Ramos (cell line): ENCODE measurements around the gene APOL1.
"Not testable (repeated sequence)": the region's sequence is repeated elsewhere in the genome, so short reads cannot be mapped to it uniquely, and the experiment has no call there.

ENCODE experiments used
- in situ Hi-C: fragments of 300-500 bp; cut with MboI; formaldehyde crosslinking; loops from one replicate; pipeline ENCODE4 v1.14.3; 2022; ENCODE audit warnings: low sequenced_read_pairs; ENCODE audit not compliant: unreplicated experiment

Gene APOL1

DNA sequence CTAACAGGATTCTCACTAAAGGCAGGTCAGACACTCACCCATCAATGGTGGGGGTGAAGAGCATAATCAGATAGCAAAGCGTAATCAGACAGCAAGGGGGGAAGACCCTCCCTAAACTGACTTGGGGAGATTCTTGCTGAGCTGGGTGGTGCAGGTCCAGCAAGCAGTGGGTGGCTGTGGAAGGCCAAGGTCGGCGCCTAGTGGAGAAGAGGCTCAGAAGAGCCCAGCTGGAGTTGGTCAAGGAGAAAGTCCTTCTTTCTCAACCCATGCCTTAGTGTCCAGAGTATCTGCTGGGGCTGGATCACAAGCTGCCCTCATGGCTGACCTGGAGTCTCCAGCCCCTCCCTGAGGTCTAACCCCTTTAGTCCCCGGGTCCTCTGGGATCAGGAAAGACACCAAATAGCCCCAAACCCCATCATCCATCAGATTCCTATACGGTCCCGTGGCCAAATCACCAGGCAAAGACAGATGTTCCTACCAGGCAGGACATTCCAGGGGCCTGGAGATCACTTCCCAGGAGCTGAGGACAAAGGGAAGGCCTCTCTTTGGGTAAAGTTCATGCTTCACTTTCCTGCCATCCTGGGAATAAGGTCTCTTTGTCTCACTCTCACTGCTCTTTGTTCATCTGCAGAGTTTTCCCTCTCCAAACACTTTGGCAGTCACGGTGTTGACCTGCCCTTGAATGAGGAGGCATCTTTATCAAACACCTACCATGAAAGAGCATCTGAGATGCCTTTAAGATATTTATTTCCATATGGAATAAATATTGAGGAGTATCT is 11.1 kb downstream of the APOL1 start:
- in situ Hi-C loops: not testable (repeated sequence)

DNA sequence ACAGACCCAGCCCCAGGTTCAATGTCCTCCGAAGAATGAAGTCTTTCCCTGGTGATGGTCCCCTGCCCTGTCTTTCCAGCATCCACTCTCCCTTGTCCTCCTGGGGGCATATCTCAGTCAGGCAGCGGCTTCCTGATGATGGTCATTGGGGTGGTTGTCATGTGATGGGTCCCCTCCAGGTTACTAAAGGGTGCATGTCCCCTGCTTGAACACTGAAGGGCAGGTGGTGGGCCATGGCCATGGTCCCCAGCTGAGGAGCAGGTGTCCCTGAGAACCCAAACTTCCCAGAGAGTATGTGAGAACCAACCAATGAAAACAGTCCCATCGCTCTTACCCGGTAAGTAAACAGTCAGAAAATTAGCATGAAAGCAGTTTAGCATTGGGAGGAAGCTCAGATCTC is 14.1 kb downstream of the APOL1 start:
- in situ Hi-C loops: no loop called here

DNA sequence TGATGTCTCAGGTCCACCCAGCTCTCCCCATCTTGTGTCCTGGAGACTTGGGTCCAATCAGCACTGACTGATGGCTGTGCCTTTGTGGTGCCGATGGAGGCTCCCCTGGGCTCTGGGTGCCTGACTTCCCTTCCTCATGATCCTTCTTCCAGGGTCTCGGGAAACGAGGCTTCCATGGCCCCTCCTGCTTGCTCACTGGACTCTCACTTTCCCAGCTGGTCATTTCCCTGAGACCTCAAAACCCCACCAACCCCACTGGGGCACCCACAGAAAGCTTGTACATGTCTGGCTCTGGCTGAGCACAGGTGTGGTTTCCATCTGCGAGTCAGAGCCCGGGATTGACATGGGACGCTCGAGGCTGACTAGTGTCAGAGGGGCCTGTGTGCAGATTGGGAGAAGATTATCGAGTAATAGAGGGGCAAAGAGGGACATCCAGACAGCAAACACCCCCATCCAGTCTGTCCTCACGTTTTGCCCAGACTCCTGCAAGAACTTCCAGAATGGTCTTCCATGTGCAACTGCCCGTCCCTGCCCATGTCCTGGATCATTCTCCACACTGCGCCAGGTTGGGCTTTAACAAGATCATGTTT is 15.1 kb downstream of the APOL1 start:
- in situ Hi-C loops: no loop called here

DNA sequence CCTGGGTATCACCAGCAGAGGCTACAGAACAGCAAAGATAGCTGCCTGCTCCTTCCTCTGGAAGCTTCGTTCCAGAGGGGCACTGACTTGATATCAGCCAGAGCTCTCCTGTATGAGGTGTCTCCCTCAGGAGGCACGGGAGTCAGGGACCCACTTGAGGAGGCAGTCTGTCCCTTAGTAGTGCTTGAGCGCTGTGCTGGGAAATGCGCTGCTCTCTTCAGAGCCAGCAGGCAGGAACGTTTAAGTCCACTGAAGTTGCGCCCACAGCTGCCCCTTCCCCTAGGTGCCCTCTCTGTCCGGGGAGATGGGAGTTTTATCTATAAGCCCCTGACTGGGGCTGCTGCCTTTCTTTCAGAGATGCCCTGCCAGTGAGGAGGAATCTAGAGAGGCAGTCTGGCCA is 18.3 kb downstream of the APOL1 start:
- in situ Hi-C loops: not testable (repeated sequence)

DNA sequence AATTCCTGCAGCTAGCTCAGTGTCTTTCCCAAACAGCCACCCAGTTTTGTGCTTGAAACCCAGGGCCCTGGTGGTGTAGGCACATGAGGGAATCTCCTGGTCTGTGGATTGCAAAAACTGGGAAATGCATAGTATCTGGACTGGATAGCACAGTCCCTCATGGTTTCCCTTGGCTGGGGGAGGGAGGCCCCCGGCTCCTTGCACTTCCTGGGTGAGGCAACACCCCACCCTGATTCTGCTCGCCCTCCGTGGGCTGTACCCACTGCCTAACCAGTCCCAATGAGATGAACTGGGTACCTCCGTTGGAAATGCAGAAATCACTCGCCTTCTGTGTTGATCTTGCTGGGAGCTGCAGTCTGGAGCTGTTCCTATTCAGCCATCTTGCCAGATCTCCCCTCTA is 19.0 kb downstream of the APOL1 start:
- in situ Hi-C loops: not testable (repeated sequence)

DNA sequence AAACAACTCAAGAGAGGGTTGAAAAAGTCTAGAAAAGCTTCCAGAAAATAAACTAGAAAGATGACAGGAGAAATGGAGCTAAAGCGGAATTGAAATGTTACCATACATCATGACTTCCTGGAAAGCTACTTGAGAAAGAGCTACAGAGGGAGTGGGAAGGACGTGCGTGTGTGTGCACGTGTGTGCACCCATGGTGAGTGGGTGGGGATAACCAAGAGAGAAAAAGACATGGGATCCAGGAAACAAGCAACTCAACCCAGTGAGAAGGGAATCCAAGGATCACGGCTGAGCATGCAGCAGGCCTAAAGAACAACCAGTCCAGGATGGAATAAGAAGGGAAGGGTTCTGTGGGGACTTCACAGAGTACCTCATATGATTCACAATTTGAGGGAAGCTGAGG is 21.6 kb downstream of the APOL1 start:
- in situ Hi-C loops: no loop called here

DNA sequence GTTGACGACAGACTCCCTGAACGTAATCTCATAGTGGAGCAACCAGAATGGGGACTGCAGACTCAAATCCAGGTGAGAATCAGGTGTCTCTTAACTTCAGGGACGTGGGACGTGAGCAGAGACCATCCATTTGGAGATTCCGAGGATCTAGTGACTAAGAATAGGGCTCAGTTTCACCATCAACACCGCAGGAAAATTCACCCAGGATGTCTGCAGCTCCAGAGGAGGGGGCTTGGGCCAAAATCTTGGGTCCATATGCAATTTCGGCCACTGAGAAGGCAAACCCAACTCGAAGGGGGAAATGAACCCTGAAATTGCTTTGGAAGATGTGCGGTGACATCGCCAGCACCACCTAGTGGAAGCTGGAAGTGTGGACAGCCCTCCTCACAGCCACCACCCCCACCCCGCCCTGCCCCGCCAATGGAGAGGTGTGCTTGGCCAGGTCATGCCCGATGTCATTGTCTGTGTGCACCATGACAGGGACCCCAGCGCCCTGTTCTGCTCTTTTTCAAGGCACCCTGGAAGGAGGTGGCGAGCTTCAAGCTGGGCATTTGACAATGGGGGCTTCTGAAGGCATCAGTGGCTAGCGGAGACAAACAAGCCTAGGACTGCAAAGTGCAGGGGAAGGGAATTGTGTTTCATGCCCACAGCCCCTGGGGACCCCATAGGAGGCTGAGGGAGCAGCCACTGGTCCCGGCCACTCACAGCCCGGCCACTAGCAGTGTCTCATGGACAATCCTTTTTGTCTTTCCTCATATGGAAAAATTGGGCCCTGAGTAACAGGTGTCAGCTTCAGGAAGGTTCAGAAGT is 24.8 kb downstream of the APOL1 start:
- in situ Hi-C loops: no loop called here

DNA sequence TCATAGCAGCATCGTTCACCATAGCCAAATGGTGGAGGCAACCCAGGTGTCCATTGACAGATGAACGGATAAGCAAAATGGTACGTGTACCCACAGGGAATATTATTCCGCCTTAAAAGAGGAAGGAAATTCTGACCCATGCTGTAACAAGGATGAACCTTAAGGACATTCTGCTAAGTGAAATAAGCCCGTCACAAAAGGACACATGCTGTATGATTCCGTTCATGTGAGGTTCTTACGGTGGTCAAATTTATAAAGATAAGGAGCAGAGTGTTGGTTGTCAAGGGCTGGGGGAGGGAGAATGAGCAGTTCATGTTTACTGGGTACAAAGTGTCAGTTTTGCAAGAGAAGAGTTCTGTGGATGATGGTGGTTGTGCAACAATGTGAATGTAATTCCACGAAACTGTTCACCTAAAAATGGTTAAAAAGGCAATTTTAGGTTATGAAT is 26.3 kb downstream of the APOL1 start:
- in situ Hi-C loops: no loop called here

DNA sequence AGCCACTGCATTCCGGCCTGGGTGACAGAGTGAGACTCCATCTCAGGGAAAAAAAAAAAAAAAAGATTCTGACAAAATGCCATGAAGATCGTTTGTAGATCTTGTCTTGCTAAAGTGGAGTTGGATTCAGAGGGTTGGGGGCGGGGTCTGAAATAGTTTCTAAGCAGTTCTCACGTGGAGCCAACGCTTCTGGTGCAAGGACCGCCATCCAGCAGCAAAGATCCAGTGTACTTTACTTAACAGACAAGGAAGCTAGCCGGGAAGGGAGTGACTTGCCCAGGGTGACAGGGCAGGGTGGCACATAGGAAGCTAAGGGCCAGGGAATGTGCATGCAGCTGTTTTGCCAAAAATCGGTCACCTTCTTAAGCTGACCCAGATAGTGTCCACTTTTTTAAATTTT is 27.4 kb downstream of the APOL1 start:
- in situ Hi-C loops: no loop called here

DNA sequence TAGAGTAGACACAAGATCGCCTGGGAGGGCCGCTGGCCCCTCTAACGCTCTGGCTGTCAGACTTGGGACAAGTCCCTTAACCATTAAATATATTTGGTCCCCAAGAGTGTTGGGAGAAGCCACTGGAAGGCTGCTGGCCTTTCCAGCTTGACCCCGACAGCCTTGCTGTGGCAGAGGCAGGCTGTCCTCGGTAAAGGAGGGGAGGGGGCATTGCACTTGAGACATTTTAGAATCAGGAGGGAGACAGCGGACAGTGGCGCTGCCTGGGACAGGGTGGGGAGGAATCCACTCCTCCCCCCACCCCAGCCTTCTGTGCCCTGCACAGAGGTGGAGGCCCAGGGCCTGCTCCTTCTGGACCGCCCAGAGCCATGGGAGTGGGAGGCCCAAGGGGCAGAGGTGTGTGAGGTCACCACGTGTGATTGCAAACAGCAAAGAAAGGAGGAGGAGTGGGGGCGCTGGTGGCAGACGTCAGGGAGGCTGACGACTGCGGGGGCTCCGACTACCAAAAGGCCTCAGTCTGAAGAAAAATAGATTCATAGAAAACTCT is 28.9 kb downstream of the APOL1 start:
- in situ Hi-C loops: no loop called here

DNA sequence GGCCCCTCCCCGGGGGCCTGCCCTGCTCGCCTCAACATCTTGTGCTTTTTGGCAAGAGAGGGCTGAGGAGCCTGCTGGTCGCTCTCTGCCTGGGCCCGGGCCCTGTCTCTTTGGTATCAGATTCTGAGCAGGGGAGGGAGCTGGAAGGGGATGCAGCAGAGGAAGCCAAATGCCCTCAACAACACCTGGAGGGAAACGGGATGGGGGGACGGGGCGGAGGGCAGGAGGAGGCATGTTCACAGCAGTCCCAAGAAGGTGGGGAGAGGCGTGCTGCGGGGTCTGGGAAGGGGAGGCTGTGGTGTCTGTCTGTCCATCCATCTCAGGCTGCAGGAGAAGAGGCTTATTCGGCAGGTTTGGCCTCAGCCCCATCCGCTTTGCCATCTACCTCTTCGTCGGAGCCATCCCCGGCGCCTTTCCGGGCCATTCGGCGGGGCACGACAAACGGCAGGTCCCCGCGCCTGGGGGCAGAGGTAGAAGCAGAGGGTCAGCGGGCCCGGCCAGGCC is 29.4 kb downstream of the APOL1 start:
- in situ Hi-C loops: no loop called here

DNA sequence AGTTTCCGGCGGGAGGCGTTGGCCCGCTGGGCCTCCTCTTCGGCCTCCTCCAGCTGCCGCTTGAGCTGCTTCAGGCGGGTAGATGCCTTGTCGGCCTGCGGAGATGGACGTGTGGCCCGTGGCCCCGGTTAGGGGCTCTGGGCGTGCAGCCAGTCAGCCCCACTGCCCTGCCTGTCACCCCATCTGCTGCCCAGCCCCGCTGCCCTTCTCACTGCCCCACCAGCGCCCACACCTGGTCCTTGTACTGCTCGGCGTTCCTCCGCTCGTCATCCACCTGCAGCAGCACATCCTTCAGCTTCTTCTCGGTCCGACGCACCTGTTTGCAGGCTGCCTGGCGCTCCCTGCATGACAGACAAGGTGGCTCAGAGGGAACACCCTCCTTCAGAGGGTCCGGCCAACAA is 31.2 kb downstream of the APOL1 start:
- in situ Hi-C loops: no loop called here

DNA sequence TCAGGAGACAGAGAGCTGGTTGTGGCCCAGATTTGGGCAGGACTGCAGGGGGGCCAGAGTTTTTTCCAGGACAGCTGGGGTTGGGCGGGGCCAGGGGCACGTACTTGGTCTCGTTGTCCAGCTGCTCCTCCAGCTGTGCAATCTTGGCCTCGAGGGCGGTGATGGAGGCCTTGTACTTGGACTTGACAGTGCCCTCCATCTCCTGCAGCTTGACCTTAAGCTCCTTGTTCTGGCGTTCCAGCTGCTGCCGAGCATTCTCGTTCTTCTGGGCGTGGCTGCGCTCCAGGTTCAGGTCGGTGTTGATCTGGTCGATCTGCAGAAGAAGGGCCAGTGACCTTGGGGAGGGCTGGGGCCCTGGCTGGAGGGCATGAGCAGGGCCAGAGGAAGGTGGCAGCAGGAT is 32.1 kb downstream of the APOL1 start:
- in situ Hi-C loops: no loop called here

DNA sequence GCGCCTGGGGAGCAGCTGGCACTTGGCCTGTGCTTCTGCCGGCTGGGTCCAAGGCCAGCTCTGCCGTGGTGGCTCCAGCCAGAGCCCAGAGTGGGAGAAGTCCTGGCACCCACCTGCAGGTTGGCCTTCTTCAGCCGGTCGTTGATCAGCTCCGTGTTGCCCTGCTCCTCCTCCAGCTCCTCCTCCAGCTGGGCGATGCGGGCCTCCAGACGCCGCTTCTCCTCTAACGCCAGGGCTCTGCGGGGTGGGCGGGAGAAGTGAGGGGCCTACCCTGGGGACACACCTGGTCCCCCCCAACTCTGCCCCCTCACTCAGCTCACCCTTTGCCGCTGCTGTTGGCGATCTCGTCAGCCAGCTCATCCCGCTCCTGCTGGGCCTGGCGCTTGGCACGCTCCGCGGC is 32.6 kb downstream of the APOL1 start:
- in situ Hi-C loops: no loop called here

DNA sequence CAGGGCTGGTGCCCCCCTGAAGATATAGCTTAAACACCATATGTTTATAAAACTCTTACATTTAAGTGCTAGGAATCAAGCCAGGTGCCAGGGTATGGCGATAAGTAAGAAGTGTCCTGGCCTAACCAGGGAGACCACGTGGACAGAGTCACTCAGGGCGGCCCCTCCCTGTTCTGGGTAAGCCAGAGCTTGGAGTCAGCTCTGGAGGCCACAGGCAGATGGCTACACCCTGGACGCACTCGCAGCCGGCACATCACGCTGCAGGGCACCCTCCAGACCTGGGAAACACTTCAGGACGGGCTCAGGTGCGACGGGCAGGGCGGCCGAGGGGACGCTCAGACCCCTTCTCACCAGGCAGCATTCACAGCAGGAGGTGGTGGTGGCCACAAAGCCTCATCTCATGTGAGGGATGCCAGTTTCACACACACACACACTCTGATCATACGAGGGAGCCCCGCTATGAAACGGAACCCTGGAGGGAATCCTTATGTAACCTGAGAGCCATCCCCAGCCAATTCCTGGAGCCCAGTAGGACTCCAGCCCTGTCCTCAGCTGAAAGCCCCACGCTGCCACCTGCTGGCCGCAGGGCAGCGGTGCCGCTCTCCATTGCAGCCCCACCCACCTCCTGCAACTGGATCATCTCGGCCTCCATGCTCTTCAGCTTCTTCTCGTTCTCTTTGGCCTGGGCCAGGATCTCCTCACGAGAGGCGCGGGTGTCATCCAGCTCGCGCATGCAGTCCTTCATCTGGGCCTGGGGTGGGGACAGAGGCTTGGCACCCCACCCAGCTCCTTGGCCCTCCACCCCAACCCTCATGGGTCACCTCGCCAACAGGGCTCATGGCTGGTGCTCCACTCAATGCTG is 33.4 kb downstream of the APOL1 start:
- in situ Hi-C loops: no loop called here

DNA sequence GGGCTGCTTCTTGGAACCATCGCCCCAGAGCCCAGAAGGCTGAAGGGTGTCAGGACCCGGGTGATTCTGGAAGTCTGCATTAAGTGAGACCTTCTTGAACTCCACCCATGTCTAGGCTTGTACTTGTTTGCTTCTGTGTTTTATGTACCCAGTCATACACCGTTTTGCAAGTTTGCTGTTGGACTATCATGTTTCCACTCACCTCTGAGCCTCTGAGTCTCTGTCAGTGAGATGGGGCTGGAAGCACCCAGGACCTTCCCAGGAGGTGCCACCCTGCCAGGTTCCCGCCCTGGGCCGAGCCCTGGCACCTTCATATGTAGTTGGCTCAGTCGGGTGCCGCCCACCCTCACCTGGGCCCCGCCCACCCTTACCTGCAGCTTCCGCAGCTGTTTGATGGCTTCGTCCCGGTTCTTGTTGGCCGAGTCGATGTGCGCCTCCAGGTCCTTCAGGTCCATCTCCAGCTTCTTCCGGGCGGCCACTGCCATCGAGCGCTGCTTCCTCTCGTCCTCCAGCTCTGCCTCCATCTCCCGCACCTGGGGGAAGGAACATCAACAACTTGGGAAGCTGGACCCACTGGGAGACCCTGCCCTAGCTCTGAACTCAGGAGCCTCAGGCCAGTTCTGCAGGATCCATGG is 35.1 kb downstream of the APOL1 start:
- in situ Hi-C loops: no loop called here

DNA sequence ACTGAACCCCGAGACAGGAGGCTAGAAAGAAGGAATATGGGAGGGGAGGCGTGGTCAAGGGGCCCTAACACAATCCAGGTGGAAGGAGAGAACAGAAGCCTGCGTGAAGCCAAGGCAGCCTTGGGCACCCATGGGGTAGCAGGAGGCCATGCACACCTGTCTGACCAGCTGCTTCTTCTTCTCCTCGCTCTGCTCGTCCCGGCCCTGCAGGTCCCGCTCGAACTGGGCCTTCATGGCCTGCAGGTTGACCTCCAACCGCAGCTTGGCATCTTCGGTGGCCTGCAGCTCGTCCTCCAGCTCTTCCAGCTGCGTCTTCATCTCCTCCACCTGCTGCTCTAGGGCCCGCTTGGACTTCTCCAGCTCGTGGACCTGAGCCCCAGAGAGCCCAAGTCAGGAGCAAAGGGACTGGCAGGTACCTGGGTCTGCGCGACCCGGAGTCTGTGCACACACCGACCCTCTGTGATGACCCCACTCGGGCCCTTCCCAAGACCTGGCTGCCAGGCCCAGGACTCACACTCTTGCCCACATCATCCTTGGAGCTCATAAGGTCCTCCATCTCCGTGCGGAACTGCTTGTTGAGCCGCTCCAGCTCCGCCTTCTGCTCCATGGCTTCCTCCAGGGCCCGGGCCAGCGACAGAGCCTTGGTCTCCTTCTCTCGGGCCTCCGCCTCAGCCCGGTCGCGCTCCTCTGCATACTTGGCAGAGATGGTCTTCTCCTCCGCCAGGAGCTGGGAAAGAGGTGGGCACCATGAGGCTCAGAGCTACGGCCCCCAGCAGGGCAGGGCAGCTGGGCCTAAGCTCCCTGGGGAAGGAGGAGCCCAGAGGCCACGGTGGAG is 35.9 kb downstream of the APOL1 start:
- in situ Hi-C loops: no loop called here

DNA sequence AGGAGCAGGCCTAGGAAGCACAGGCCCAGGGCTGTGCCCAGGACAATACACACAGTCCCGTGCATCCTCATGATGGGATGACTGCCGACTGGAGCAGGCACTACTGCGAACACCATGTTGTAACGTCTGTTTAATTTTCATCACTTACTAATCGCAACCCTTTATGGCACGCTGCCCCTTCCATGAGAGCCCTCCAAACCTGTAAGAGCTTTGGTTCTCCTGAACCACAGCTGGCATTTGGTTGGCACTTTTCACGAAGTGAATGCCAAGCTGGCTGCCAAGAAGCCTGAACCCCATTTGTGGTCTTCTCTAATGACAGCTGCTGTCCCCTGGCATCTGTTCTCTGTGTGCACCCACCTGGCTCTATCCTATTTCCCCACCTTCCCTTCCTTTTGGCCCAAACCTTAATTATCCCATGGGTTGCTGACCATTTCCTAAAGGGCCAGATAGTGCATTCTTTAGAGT is 36.5 kb downstream of the APOL1 start:
- in situ Hi-C loops: no loop called here
